ENCODE measurements around the gene DAPL1. TPM values are rescaled to one million over a fixed set of nuclear protein-coding genes. Genes with fewer than 3 reads are reported as not detected.

Gene DAPL1
- total RNA-seq, 2 experiments from 2014 or later = not detected

- intact Hi-C loops (cut with micrococcal nuclease; ENCODE audit: unreplicated experiment) = no loop called here
- no TSS peak for BruUV-seq (replicated peaks)
- Histone ChIP-seq H3K9me3 (ENCODE audit: low read length) (no peaks in the 10 kb centered on the region), H3K4me1 (ENCODE audit: insufficient read depth, low read length, poor library complexity, severe bottlenecking) (no peaks in the 10 kb centered on the region), H3K79me2 (ENCODE audit: insufficient read depth, low read depth, low read length) (no peaks in the 10 kb centered on the region), H4K20me1 (ENCODE audit: insufficient read depth, low read length) (no peaks in the 10 kb centered on the region), H3K36me3 (ENCODE audit: insufficient read depth, low read length) (no peaks in the 10 kb centered on the region), H3K9me2 (ENCODE audit: insufficient read depth, low read length) (no peaks in the 10 kb centered on the region), H3K4me2 (ENCODE audit: low read length) (no peak overlapping the region), H2AFZ (ENCODE audit: low read length) (no peak overlapping the region), H3K27ac (ENCODE audit: low read depth, low read length, poor library complexity, severe bottlenecking) (no peak overlapping the region), H3K4me3 (ENCODE audit: low read depth, low read length, poor library complexity, severe bottlenecking) (no peak overlapping the region)
- ChIA-PET POLR2A (no interaction called here), CTCF (ENCODE audit: unreplicated experiment) (no interaction called here)
- TF ChIP-seq EZH2phosphoT487 (IDR thresholded peaks at IDR 0.05; ENCODE audit: borderline replicate concordance, low read depth, low read length) = no peak
- TF ChIP-seq, protein P1, sequence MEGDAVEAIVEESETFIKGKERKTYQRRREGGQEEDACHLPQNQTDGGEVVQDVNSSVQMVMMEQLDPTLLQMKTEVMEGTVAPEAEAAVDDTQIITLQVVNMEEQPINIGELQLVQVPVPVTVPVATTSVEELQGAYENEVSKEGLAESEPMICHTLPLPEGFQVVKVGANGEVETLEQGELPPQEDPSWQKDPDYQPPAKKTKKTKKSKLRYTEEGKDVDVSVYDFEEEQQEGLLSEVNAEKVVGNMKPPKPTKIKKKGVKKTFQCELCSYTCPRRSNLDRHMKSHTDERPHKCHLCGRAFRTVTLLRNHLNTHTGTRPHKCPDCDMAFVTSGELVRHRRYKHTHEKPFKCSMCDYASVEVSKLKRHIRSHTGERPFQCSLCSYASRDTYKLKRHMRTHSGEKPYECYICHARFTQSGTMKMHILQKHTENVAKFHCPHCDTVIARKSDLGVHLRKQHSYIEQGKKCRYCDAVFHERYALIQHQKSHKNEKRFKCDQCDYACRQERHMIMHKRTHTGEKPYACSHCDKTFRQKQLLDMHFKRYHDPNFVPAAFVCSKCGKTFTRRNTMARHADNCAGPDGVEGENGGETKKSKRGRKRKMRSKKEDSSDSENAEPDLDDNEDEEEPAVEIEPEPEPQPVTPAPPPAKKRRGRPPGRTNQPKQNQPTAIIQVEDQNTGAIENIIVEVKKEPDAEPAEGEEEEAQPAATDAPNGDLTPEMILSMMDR (conservative IDR thresholded peaks at IDR 0.05; ENCODE audit: low read length) = no peak
- no peak for DNase-seq (ENCODE audit: low spot score)
Measured at GRCh38 chr2:158817588-158817987, 22.5 kb downstream of the DAPL1 start.

- no peak overlapping the region for H2AFZ ChIP-seq (ENCODE audit: low read length)
- no peak overlapping the region for H3K4me2 ChIP-seq (ENCODE audit: low read length)
- ChIA-PET CTCF (ENCODE audit: unreplicated experiment) (no interaction called here), POLR2A (interaction anchor here (0.6 kb wide), 1 partner anchor 81 kb away, joined by 3 read pairs; no protein-coding TSS in a partner anchor)
- no TSS peak for BruUV-seq (replicated peaks)
- no peak overlapping the region for H3K27ac ChIP-seq (ENCODE audit: low read depth, low read length, poor library complexity, severe bottlenecking)
- H3K79me2 ChIP-seq (ENCODE audit: insufficient read depth, low read depth, low read length) = no peaks in the 10 kb centered on the region
- intact Hi-C loops (cut with micrococcal nuclease; ENCODE audit: unreplicated experiment) = no loop called here
- DNase-seq (ENCODE audit: low spot score) = no peak
- no peaks in the 10 kb centered on the region for H3K4me1 ChIP-seq (ENCODE audit: insufficient read depth, low read length, poor library complexity, severe bottlenecking)
- no peak for TF ChIP-seq EZH2phosphoT487 (IDR thresholded peaks at IDR 0.05; ENCODE audit: borderline replicate concordance, low read depth, low read length)
- TF ChIP-seq, protein P1 (conservative IDR thresholded peaks at IDR 0.05; ENCODE audit: low read length) = no peak
- no peaks in the 10 kb centered on the region for H3K36me3 ChIP-seq (ENCODE audit: insufficient read depth, low read length)
- no peaks in the 10 kb centered on the region for H3K9me2 ChIP-seq (ENCODE audit: insufficient read depth, low read length)
- H3K4me3 ChIP-seq (ENCODE audit: low read depth, low read length, poor library complexity, severe bottlenecking) = no peak overlapping the region
- no peaks in the 10 kb centered on the region for H4K20me1 ChIP-seq (ENCODE audit: insufficient read depth, low read length)
- no peaks in the 10 kb centered on the region for H3K9me3 ChIP-seq (ENCODE audit: low read length)
Measured at GRCh38 chr2:158818511-158818910, 23.4 kb downstream of the DAPL1 start.

- TF ChIP-seq EZH2phosphoT487 (IDR thresholded peaks at IDR 0.05; ENCODE audit: borderline replicate concordance, low read depth, low read length) = no peak
- TF ChIP-seq, protein P1 (conservative IDR thresholded peaks at IDR 0.05; ENCODE audit: low read length) = no peak
- no peak for DNase-seq (ENCODE audit: low spot score)
- H3K36me3 ChIP-seq (ENCODE audit: insufficient read depth, low read length) = no peaks in the 10 kb centered on the region
- no peak overlapping the region for H3K27ac ChIP-seq (ENCODE audit: low read depth, low read length, poor library complexity, severe bottlenecking)
- no peak overlapping the region for H3K4me3 ChIP-seq (ENCODE audit: low read depth, low read length, poor library complexity, severe bottlenecking)
- H4K20me1 ChIP-seq (ENCODE audit: insufficient read depth, low read length) = no peaks in the 10 kb centered on the region
- no peak overlapping the region for H2AFZ ChIP-seq (ENCODE audit: low read length)
- no peaks in the 10 kb centered on the region for H3K9me2 ChIP-seq (ENCODE audit: insufficient read depth, low read length)
- BruUV-seq (replicated peaks) = no TSS peak
- H3K9me3 ChIP-seq (ENCODE audit: low read length) = no peaks in the 10 kb centered on the region
- POLR2A ChIA-PET = interaction anchor here (0.6 kb wide), 1 partner anchor 1122 kb away, joined by 6 read pairs; no protein-coding TSS in a partner anchor
- no peaks in the 10 kb centered on the region for H3K79me2 ChIP-seq (ENCODE audit: insufficient read depth, low read depth, low read length)
- intact Hi-C loops (cut with micrococcal nuclease; ENCODE audit: unreplicated experiment) = no loop called here
- CTCF ChIA-PET (ENCODE audit: unreplicated experiment) = no interaction called here
- H3K4me2 ChIP-seq (ENCODE audit: low read length) = no peak overlapping the region
- no peaks in the 10 kb centered on the region for H3K4me1 ChIP-seq (ENCODE audit: insufficient read depth, low read length, poor library complexity, severe bottlenecking)
Measured at GRCh38 chr2:158822193-158822592, 27.1 kb downstream of the DAPL1 start.
